GM21825 (cell line): ENCODE results near the gene UBFD1.
"Not testable (repeated sequence)": the region's sequence is repeated elsewhere in the genome, so short reads cannot be mapped to it uniquely, and the experiment has no call there.

Source experiments
- ATAC-seq: cut with Tn5 transposase; IDR thresholded peaks from one replicate; pipeline ENCODE4 v1.9.1; 2021; ENCODE audit warnings: mild to moderate bottlenecking, moderate library complexity; ENCODE audit not compliant: unreplicated experiment

The UBFD1 gene

GRCh38 chr16:23556881-23557778 is at the start of gene UBFD1, which contains the start of gene EARS2:
UBFD1 (plus strand) TSS chr16:23557727; CDS start chr16:23557743, 16 bp downstream.
EARS2 (minus strand) TSS chr16:23557350; CDS start chr16:23557343, 7 bp downstream.
- peak; percentile 85 for ATAC-seq

- ATAC-seq, result no peak
Observed at GRCh38 chr16:23508589-23509440, 48.7 kb upstream of the UBFD1 start.

- no peak for ATAC-seq
Observed at GRCh38 chr16:23509441-23509754, 48.1 kb upstream of the UBFD1 start.

GRCh38 chr16:23509782-23510163 is 47.8 kb upstream of the UBFD1 start:
- peak; percentile 3 for ATAC-seq

- peak; percentile 74 for ATAC-seq
Observed at GRCh38 chr16:23510164-23510914, 47.2 kb upstream of the UBFD1 start, which contains the start of gene GGA2. GGA2 (minus strand) TSS chr16:23510494; CDS start chr16:23510411, 83 bp downstream.

- ATAC-seq, result not testable (repeated sequence)
Observed at GRCh38 chr16:23510915-23511270, 46.6 kb upstream of the UBFD1 start.

- no peak for ATAC-seq
Observed at GRCh38 chr16:23511731-23512130, 45.8 kb upstream of the UBFD1 start.

GRCh38 chr16:23512168-23512695 is 45.3 kb upstream of the UBFD1 start:
- no peak for ATAC-seq

GRCh38 chr16:23514381-23515152 is 43.0 kb upstream of the UBFD1 start:
- no peak for ATAC-seq

- no peak for ATAC-seq
Observed at GRCh38 chr16:23515881-23516280, 41.6 kb upstream of the UBFD1 start.

- no peak for ATAC-seq
Observed at GRCh38 chr16:23516366-23517137, 41.0 kb upstream of the UBFD1 start.

- ATAC-seq, result peak; percentile 46
Observed at GRCh38 chr16:23518435-23518891, 39.1 kb upstream of the UBFD1 start.

- ATAC-seq, result no peak
Observed at GRCh38 chr16:23519282-23519681, 38.2 kb upstream of the UBFD1 start.

GRCh38 chr16:23520500-23520899 is 37.0 kb upstream of the UBFD1 start:
- ATAC-seq, result no peak

GRCh38 chr16:23521037-23521743 is 36.3 kb upstream of the UBFD1 start:
- no peak for ATAC-seq

- ATAC-seq, result no peak
Observed at GRCh38 chr16:23521965-23522364, 35.6 kb upstream of the UBFD1 start.

- no peak for ATAC-seq
Observed at GRCh38 chr16:23523321-23523720, 34.2 kb upstream of the UBFD1 start.

GRCh38 chr16:23523876-23524385 is 33.6 kb upstream of the UBFD1 start:
- ATAC-seq, result no peak
